Raji (cell line): ENCODE results near the gene KIF3B.

Experiments used
- POLR2A ChIP-seq: IDR thresholded peaks from 2 replicates; pipeline ENCODE4 v1.6.1; 2011; ENCODE audit warnings: low read depth, low read length, control low read depth; ENCODE audit not compliant: insufficient read depth

KIF3B gene

DNA sequence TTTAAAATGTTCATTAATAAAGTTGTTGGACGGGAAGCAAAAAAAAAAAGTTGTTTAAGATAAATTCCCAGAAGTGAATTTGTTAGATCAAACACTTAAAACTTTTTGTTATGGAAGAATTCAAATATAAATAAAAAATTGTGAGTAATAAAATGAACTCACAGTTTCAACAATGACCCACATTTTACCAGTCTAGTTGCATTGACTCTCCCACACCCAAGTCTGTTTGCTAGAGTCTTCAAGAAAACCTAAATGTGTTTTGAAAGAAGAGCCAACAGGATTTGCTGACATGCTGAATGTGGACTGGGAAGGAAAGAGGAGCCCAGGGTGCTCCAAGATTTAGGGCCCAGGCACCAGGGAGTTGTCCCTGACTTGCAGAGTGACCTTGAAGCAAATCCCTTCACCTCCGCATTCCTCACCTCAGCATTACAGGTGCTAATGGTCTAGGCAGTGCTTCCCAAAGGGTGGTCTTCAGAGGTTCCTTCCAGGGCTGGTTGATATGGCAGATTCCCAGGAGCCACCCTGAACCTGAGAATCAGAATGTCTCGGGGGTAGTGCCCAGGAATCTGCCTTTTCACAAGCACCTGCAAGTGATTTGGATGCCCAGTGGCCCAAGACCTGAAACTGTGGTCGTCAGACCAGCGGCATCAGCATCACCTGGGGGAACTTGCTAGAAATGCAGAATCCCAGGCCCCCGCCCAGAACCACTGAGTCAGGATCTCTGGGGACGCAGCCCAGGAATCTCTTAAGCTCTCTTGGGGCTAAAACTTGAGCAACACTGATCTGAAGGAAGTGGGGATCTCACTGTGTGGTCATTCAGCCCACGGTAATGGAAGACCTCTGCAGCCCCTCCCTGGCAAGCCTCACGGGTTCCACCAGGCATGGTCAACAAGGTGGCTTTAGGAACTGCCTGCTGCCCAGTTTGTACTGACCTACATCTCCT, 38.7 kb upstream of the KIF3B start:
- TF ChIP-seq POLR2A: no peak

DNA sequence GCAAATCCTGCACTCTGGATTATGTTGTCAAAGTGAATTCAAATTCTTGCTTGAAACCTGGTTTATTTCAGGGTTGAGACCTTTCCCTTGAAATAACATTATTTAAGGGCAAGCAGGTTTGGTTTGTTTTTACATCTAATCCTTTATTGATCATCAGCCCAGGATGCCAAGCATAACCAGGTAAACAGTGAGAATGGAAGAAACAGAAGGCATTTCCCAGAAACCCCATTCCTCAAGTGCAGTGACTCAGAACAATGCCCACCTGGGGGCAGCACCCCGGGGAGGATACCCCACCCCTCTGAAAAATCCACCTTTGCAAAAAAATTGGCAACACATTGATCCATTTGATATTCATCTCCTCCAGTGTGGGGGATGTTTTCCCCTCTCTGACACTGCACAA, 37.2 kb upstream of the KIF3B start:
- TF ChIP-seq POLR2A: no peak

DNA sequence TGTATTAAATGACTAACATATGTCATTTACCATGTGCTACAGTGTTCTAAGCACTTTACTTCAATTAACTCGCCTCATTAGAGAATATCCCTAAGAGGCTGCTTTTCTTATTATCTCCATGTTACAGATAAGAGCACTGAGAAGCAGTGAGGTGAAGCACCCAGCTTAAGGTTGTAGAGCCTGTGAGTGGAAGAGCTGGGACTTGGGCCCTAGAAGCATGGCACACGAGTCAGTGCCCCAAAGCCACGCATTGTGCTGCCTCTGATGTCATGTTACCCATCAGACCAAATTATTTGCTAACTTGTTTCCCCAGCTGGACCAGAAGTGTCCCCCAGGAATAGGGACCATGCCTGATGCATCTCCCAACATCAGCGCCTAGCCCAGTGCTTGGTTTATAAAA, 35.6 kb upstream of the KIF3B start:
- TF ChIP-seq POLR2A: no peak

DNA sequence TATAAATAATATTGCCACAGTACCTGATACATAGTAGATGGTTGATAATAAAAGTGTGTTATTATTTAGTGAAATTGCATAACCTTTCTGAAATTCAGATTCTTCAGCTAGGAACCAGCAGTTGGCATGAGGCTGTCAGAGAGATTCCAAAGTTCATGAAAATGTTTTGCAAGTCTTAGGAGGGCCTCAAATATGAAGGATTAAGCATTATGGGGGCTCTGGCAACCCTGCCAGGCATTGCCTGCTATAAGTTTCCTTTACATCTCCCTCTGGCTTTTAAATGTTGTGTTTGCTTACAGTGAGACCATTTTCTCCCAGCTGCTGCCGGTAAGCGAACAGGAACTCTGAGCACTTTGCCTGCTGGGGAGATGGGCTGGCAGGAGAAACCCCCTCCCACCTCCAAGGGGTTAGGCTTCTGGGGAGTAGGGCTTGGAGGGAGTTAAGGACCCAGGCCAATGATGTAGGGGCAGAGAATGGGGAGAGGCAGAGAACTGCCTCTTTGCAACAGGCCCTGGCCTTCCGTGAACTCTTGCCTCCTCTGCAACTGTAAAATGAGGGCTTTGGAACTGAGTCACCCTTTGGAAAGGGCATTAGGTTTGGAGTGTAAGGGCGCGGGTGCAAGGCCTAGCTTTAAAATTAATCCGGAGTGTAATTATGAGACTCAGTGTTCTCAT, 33.2 kb upstream of the KIF3B start:
- TF ChIP-seq POLR2A: no peak

DNA sequence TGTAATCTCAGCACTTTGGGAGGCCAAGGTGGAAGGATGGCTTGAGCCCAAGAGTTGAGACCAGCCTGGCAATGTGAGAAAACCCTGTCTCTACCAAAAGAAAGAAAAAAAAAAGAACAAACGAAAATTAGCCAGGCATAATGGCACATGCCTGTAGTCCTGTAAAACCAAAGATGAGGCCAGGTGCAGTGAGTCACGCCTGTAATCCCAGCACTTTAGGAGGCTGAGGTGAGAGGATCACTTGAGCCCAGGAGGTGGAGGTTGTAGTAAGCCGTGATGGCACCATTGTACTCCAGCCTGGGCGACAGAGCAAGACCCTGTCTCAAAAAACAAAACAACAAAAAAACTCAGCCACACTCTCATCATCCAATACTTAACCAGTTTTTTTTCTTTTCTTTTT, 32.5 kb upstream of the KIF3B start:
- TF ChIP-seq POLR2A: no peak

DNA sequence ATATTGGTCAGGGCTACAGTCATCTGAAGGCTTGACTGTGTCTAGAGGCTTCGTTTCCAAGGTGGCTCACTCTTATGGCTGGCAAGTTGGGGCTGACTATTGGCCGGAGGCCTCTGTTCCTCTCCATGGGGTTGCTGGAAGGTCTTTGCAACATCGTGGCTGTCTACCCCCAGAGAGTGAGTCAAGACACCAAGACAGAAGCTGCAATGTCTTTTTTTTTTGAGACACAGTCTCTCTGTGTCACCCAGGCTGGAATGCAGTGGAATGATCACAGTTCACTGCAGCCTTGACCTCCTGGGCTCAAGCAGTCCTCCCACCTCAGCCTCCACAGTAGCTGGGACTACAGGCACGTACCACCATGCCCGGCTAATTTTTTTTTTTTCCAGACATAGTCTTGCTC, 29.4 kb upstream of the KIF3B start:
- TF ChIP-seq POLR2A: no peak

DNA sequence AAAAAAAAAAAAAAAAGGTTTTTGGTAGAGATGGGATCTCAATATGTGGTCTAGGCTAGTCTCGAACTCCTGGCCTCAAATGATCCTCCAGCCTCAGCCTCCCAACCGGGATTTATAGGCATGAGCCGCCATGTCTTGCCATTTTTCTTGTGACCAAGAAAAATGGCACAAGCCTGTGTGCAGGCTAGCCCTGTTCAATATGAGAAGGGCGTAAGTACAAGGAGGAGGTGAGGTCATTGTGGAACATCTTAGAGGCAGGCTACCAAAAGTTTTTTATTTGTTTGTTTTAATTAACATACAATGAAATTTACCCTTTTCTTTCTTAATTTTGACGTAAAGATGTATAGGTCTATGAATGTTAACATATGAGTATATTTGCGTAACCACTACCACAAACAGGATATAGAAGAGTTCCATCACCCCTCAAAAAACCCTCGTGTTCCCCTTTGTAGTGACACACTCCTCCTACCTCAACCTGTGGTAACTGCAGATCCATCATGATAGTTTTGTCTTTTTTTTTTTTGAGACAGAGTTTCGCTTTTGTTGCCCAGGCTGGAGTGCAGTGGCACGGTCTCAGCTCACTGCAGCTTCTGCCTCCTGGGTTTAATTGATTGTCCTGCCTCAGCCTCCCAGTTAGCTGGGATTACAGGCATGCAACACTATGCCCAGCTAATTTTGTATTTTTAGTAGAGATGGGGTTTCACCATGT, 28.3 kb upstream of the KIF3B start:
- no peak for TF ChIP-seq POLR2A

DNA sequence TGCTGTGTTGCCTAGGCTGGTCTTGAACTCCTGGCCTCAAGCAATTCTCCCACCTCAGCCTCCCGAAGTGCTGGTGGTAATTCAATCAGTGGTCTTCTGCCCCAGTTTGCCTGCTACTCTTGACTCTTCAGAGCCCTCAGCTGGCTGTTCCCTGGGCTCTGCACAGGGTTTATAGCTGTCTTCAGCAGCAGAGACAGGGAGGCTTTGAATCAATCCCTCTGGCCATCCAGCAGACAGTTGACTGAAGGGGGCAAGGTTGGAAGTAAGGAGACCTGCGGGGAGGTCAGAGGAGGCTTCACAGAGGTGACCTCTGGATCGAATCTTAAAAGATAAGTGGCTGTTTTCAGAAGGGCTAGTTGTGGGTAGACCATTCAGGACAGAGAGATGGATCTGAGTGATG, 26.0 kb upstream of the KIF3B start:
- TF ChIP-seq POLR2A: no peak

DNA sequence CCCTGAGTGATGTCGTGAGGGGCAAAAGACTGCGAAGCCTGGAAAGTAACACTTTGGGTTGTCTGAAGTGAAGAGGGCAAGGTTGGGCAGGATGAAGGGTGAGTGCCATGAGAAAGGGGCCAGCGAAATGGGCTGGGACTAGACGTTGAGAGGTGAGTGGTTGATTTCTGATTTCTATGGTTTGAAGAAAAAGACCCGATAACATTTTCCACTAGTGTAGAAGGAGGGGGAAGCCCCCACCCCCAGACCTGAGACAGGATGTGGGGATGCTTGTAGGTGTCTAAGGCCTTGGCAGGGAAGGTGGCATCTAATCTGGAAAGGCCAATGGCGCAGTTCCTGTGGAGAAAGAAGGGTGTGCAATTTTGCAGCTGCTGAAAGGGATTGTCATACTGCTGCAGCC, 25.3 kb upstream of the KIF3B start:
- no peak for TF ChIP-seq POLR2A

DNA sequence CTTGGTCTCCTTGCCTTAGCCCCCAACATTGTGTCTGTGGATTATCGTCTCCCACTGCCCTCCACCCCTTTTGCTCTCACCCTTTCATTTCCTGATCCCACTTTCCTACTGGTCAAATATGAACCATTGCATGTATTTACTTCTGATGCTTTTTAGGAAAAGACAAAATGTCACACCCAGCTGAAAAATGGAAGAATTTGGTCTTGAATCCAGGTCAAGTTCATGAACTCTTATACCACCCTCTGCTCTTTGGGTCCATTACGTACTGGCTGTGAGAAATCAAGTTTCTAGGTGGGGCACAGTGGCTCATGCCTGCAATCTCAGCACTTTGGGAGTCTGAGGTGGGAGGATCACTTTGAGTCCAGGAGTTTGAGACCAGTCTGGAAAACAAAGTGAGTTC, 15.8 kb upstream of the KIF3B start:
- no peak for TF ChIP-seq POLR2A

DNA sequence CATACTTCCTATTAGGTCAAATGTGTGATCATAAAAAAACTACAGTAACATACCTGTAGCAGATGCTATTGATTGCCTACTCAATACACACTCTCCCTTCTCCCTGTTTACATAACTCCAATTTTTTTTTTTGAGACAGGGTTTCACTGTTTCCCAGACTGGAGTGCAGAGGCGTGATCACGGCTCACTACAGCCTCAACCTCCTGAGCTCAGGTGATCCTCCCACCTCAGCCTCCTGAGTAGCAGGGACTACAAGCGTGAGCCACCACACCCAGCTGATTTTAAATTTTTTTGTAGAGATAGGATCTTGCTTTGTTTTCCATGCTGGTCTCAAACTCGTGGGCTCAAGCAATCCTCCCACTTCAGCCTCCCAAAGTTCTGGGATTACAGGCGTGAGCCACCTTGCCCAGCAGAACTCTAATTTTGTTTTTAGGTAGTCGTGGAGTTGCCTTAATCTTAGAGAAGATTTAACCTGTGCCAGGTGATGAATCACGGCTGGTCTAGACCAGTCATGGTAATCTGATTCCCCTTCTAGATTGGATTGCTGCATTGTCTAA, 14.0 kb upstream of the KIF3B start:
- TF ChIP-seq POLR2A: no peak

DNA sequence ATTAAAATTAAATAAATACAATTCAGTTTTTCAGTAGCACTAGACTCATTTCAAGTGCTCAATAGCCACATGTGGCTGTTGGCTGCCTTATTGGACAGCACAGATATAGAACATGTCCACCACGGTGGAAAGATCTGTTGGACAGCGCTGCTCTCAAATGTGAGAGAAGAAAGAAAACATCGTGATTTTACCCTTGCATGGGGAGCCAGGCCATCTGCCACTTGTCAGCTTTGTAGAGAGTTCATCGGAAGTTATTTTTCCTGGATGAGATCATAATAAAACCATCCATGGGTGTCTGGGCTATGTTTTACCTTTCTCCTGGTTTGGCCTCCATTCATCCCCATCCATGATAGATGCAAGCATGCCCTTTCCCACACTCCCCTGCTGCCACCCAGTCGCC, 5.8 kb upstream of the KIF3B start:
- no peak for TF ChIP-seq POLR2A

DNA sequence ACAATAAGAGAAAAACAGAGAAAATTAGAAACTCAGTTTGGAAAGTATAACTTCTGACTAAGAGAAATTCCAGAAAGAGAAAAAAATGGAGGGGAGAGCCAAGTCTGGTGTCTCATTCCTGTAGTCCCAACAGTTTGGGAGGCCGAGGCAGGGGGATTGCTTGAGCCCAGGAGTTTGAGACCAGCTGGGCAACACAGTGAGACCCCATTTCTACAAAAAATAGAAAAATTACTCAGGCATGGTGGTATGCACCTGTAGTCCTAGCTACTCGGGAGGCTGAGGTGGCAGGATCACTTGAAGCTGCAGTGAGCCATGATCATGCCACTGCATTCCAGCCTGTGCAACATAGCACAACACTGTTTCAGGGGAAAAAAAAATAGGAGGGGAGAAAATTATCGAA, 3.1 kb upstream of the KIF3B start:
- TF ChIP-seq POLR2A: no peak

DNA sequence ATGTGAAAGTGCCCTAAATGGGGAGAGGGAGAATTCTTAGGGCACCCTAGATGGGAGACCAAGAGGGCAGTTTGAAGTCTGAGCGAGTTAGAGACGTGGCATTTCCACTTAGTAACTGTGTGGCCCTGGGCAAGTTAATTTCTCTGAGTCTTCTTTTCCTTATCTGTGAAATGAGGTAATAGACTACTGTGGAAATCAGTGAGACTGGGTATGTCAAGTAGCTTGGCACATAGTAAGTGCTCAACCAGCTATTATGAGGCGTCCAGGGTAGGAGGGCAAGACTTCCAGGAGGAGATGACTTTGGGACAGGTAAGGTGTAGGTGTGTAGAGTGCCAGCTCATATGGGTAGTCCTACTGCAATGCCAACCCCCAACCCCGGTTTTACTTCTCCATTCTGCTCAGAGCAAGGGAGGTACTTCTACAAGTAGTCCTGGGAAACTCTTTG, 770 bp downstream of the KIF3B start:
- TF ChIP-seq POLR2A: no peak

DNA sequence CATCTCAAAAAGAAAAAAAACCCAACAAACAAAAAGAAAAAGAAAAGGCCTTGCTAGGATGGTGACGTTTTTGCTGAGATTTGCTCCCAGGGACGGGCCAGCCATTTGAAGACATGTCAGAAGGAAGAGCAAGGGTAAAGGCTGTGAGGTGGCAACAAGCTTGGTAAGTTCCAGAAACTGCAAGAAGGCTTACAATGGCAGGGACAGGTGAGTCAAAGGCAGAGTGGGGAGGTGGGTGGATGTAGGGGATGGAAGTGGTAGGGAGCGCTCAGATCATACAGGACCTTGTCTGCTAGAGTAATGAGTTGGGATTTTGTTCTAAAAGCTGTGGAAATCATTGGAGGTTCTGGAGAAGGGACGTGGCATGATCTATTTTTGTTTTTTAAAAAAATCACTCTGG, 4.3 kb downstream of the KIF3B start:
- no peak for TF ChIP-seq POLR2A

DNA sequence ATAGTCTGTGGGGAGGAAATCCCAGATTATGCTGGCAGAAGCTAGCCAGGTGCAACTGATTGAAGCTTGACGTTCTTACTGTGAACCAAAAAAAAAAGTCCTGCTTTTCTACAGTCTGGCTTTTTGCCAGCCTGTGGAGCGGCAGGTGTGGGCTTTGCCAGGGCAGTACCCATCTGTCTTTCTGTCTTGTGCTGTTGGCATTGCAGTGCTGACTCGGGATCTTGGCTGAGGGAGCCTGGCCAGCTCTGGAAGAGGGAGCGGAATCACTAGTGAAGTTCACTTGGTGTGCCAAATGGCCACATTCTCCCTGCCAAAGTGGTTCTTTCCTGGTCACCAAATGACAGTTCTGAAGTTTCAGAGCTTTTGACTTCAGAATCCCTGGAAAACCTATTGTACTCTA, 5.0 kb downstream of the KIF3B start:
- no peak for TF ChIP-seq POLR2A

DNA sequence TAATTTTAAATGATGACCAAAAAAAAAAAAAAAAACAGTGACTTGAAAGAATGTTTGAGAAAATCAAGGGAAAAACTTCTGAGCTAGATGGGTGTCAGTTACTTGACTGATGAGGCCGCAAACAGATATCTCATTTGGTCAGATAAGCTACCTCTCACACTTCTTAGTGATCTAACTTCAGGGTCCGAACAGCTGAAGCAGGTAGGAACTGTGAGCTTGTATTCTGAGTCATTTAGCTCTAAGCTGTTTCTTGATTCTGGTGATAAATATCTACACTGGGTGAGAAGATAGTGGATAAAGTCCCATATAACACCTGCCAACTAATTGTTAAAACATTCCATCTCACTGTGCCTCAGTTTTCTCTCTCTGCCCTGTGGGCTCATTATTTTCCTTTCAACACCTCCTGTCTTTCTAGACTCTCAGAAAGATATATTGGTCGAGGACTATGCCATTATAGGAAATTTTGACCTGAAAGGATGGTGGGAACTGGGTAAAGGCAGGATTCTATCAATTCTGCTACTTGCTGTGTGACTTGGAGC, 7.7 kb downstream of the KIF3B start:
- no peak for TF ChIP-seq POLR2A
